Upper lobe of left lung (tissue), 6 donors: ENCODE data around the gene MAP3K2. TPM values are rescaled to one million over a fixed set of nuclear protein-coding genes. Genes with fewer than 3 reads are reported as not detected.
A peak's percentile ranks its signal among the peaks of the same experiment; 100 is the strongest.

ENCODE experiments used
- ATAC-seq, 2 donors: fragments of 200-7000 bp; cut with Tn5 transposase; one replicate each; pipeline ENCODE4 v1.9.1; 2022; ENCODE audit warnings: mild to moderate bottlenecking in 2 of 2, moderate library complexity in 2 of 2; ENCODE audit not compliant: low FRiP score in 2 of 2
- DNase-seq, 2 donors: peaks; one replicate each; pipeline ENCODE4 v3.0.0-alpha.2; 2019 to 2020
- H3K27ac ChIP-seq, 4 donors: fragments of 200-600 bp; sonication (generic); one replicate each; pipeline ENCODE4 v1.5.1; 2016 to 2019
- H3K27me3 ChIP-seq, 4 donors: fragments of 200-600 bp; sonication (generic); one replicate each; pipeline ENCODE4 v1.5.1; 2017 to 2019
- H3K36me3 ChIP-seq, 4 donors: fragments of 200-600 bp; sonication (generic); one replicate each; pipeline ENCODE4 v1.5.1; 2016 to 2019
- H3K4me1 ChIP-seq, 4 donors: fragments of 200-600 bp; sonication (generic); one replicate each; pipeline ENCODE4 v1.5.1; 2018 to 2019
- H3K4me3 ChIP-seq, 4 donors: fragments of 200-600 bp; sonication (generic); one replicate each; pipeline ENCODE4 v1.5.1; 2017 to 2019; ENCODE audit warnings: mild to moderate bottlenecking in 2 of 4, moderate library complexity in 1 of 4
- H3K9me3 ChIP-seq, 4 donors: fragments of 200-600 bp; sonication (generic); one replicate each; pipeline ENCODE4 v1.5.1; 2018 to 2019
- CTCF ChIP-seq, 6 experiments: fragments of 450-650 bp in 4 of 6; fragments of 200-600 bp in 2 of 6; sonication (generic) in 2 of 6; IDR thresholded peaks; one replicate each; pipeline ENCODE4 v1.5.1; 2016 to 2019; ENCODE audit warnings: antibody characterized with exemption in 6 of 6
- EP300 ChIP-seq, 4 donors: sonication (generic); formaldehyde crosslinking; IDR thresholded peaks; one replicate each; pipeline ENCODE4 v1.5.1; 2017; ENCODE audit warnings: antibody characterized with exemption in 4 of 4, control low read depth in 2 of 4
- POLR2A ChIP-seq, 4 donors: fragments of 450-650 bp; IDR thresholded peaks; one replicate each; pipeline ENCODE4 v1.5.1; 2016 to 2017; ENCODE audit warnings: antibody characterized with exemption in 4 of 4, mild to moderate bottlenecking in 2 of 4
- POLR2AphosphoS5 ChIP-seq, 2 donors: sonication (generic); formaldehyde crosslinking; IDR thresholded peaks; one replicate each; pipeline ENCODE4 v1.5.1; 2017; ENCODE audit warnings: antibody characterized with exemption in 2 of 2
- WGBS, 2 donors: methylation state at CpG; one replicate each; pipeline ENCODE4 v1.1.5; 2017 to 2018; 5-methylcytosine and 5-hydroxymethylcytosine counted together
- total RNA-seq, 6 donors: library from RNA; depleted of rRNA in 4 of 6; stranded (reverse); fragments of >200 nt in 4 of 6; gene quantifications; one replicate each; pipeline versions ENCODE4 v1.1.0 to v1.2.1, GENCODE V29; 2016 to 2021
- donor health status: DM: no; HTN: no; CAD: no; lungs with moderate emphysema.
- donor health status: DM: no; HTN: yes; CAD: no; lungs with severe emphysema.

The MAP3K2 gene
- total RNA-seq, 6 donors from 2014 or later, result 43.0 to 79.2 (median 66.9) TPM

GRCh38 chr2:127348426-127349000, 39.3 kb downstream of the MAP3K2 start:
- WGBS, 2 donors, result 83 to 91% methylated on average over 1 of the region's 1 CpG
- H3K27me3 ChIP-seq, result no peaks in the 10 kb centered on the region
- peaks cover 7 to 16% (median 13%) of the 10 kb centered on the region in 4 donors for H3K4me1 ChIP-seq
- H3K4me3 ChIP-seq, result no peak overlapping the region
- no peaks in the 10 kb centered on the region for H3K9me3 ChIP-seq
- DNase-seq (no peak), ATAC-seq (peak in 1 of 2 donors; percentile 75)
- H3K36me3 ChIP-seq, result no peaks in the 10 kb centered on the region
- TF ChIP-seq POLR2AphosphoS5 (IDR thresholded peaks at IDR 0.05) (no peak), POLR2A (IDR thresholded peaks at IDR 0.05) (no peak), EP300 (IDR thresholded peaks at IDR 0.05) (no peak), CTCF (IDR thresholded peaks at IDR 0.05) (no peak)
- no peak overlapping the region for H3K27ac ChIP-seq

- H3K4me3 ChIP-seq, result no peak overlapping the region
- DNase-seq, result no peak
- ATAC-seq, result no peak
- no peaks in the 10 kb centered on the region for H3K36me3 ChIP-seq
- no peak overlapping the region for H3K27ac ChIP-seq
- WGBS, 2 donors, result 90 to 93% methylated on average over 1 of the region's 1 CpG
- no peaks in the 10 kb centered on the region for H3K9me3 ChIP-seq
- TF ChIP-seq POLR2A (IDR thresholded peaks at IDR 0.05), result no peak
- no peak for TF ChIP-seq EP300 (IDR thresholded peaks at IDR 0.05)
- no peak for TF ChIP-seq POLR2AphosphoS5 (IDR thresholded peaks at IDR 0.05)
- no peak for TF ChIP-seq CTCF (IDR thresholded peaks at IDR 0.05)
- H3K4me1 ChIP-seq, result peaks cover 7 to 16% (median 13%) of the 10 kb centered on the region in 4 donors
- no peaks in the 10 kb centered on the region for H3K27me3 ChIP-seq
Measured at GRCh38 chr2:127347734-127348392, 39.9 kb downstream of the MAP3K2 start.

GRCh38 chr2:127347015-127347414, 40.8 kb downstream of the MAP3K2 start:
- WGBS, 2 donors, result 81 to 86% methylated on average over 3 of the region's 3 CpGs
- Histone ChIP-seq H3K9me3 (no peaks in the 10 kb centered on the region), H3K4me1 (peaks cover 7 to 16% (median 13%) of the 10 kb centered on the region in 4 donors), H3K27ac (no peak overlapping the region), H3K27me3 (no peaks in the 10 kb centered on the region), H3K36me3 (peaks cover 0 to 2% (median 0%) of the 10 kb centered on the region in 4 donors), H3K4me3 (no peak overlapping the region)
- TF ChIP-seq EP300 (IDR thresholded peaks at IDR 0.05) (no peak), POLR2AphosphoS5 (IDR thresholded peaks at IDR 0.05) (no peak), POLR2A (IDR thresholded peaks at IDR 0.05) (no peak)
- DNase-seq (no peak), ATAC-seq (no peak)

- H3K9me3 ChIP-seq, result no peaks in the 10 kb centered on the region
- H3K4me1 ChIP-seq, result peaks cover 0 to 9% (median 4%) of the 10 kb centered on the region in 4 donors
- H3K4me3 ChIP-seq, result no peak overlapping the region
- H3K27ac ChIP-seq, result no peak overlapping the region
- peaks cover 0 to 18% (median 2%) of the 10 kb centered on the region in 4 donors for H3K36me3 ChIP-seq
- WGBS, 2 donors, result 93 to 95% methylated on average over 2 of the region's 2 CpGs
- no peak for DNase-seq
- no peak for TF ChIP-seq EP300 (IDR thresholded peaks at IDR 0.05)
- no peak for TF ChIP-seq POLR2A (IDR thresholded peaks at IDR 0.05)
- no peak for TF ChIP-seq POLR2AphosphoS5 (IDR thresholded peaks at IDR 0.05)
- ATAC-seq, result no peak
- no peaks in the 10 kb centered on the region for H3K27me3 ChIP-seq
Measured at GRCh38 chr2:127343277-127343676, 44.5 kb downstream of the MAP3K2 start.

- no peak for ATAC-seq
- peaks cover under 1 to 29% (median 6%) of the 10 kb centered on the region in 4 donors for H3K36me3 ChIP-seq
- no peaks in the 10 kb centered on the region for H3K27me3 ChIP-seq
- H3K4me3 ChIP-seq, result no peak overlapping the region
- no peak overlapping the region for H3K27ac ChIP-seq
- 90 to 96% methylated on average over 1 of the region's 1 CpG for WGBS, 2 donors
- TF ChIP-seq POLR2AphosphoS5 (IDR thresholded peaks at IDR 0.05) (no peak), CTCF (IDR thresholded peaks at IDR 0.05) (no peak), EP300 (IDR thresholded peaks at IDR 0.05) (no peak), POLR2A (IDR thresholded peaks at IDR 0.05) (no peak)
- no peak for DNase-seq
- no peaks in the 10 kb centered on the region for H3K4me1 ChIP-seq
- H3K9me3 ChIP-seq, result no peaks in the 10 kb centered on the region
Measured at GRCh38 chr2:127342101-127342500, 45.7 kb downstream of the MAP3K2 start.
